HG02884 (cell line): ENCODE measurements around the gene EIF6.
"Not testable (repeated sequence)": the region's sequence is repeated elsewhere in the genome, so short reads cannot be mapped to it uniquely, and the experiment has no call there.

ENCODE experiments used
- ATAC-seq: cut with Tn5 transposase; IDR thresholded peaks from one replicate; pipeline ENCODE4 v1.9.1; 2021; ENCODE audit warnings: mild to moderate bottlenecking, moderate library complexity; ENCODE audit not compliant: unreplicated experiment

Gene EIF6

GRCh38 chr20:35284267-35284991, at the start of gene EIF6:
TSS of gene EIF6 (minus strand) at chr20:35284772. CDS start at chr20:35284487, 285 bp downstream.
- ATAC-seq = peak; percentile 75

GRCh38 chr20:35333606-35334005, 49.0 kb upstream of the EIF6 start:
- ATAC-seq = no peak

GRCh38 chr20:35332540-35333200, 48.1 kb upstream of the EIF6 start:
- ATAC-seq = no peak

- no peak for ATAC-seq
These were observed 45.0 kb upstream of the EIF6 start for GRCh38 chr20:35329435-35330139.

- ATAC-seq = no peak
These were observed 44.1 kb upstream of the EIF6 start for GRCh38 chr20:35328689-35329088.

- ATAC-seq = no peak
These were observed 43.6 kb upstream of the EIF6 start for GRCh38 chr20:35328095-35328685.

- ATAC-seq = no peak
These were observed 42.8 kb upstream of the EIF6 start for GRCh38 chr20:35327074-35327976.

- no peak for ATAC-seq
These were observed 42.1 kb upstream of the EIF6 start for GRCh38 chr20:35326740-35327073.

- ATAC-seq = no peak
These were observed 41.6 kb upstream of the EIF6 start for GRCh38 chr20:35326021-35326739.

GRCh38 chr20:35325401-35325800, 40.8 kb upstream of the EIF6 start:
- ATAC-seq = no peak

GRCh38 chr20:35320396-35321126, 36.0 kb upstream of the EIF6 start:
- ATAC-seq = no peak

- no peak for ATAC-seq
These were observed 35.3 kb upstream of the EIF6 start for GRCh38 chr20:35319871-35320197.

- no peak for ATAC-seq
These were observed 34.8 kb upstream of the EIF6 start for GRCh38 chr20:35319192-35319870.

GRCh38 chr20:35318502-35319157, 34.1 kb upstream of the EIF6 start:
- ATAC-seq = no peak

GRCh38 chr20:35317416-35318210, 33.0 kb upstream of the EIF6 start:
- ATAC-seq = no peak

GRCh38 chr20:35316086-35316485, 31.5 kb upstream of the EIF6 start:
- ATAC-seq = no peak

GRCh38 chr20:35315632-35316020, 31.1 kb upstream of the EIF6 start:
- not testable (repeated sequence) for ATAC-seq
